Lung microvascular endothelial cell (primary cell): ENCODE data around the gene FLVCR2. TPM values are rescaled to one million over a fixed set of nuclear protein-coding genes. Genes with fewer than 3 reads are reported as not detected.

ENCODE experiments used
- DNase-seq, 2 donors: peaks; one replicate each; pipeline versions ENCODE4 v3.0.0 to v3.0.0-alpha.2; 2010; ENCODE audit warnings: low read depth in 2 of 2
- total RNA-seq: library from RNA; depleted of rRNA; stranded (reverse); fragments of >200 nt; gene quantifications from 2 replicates; pipeline ENCODE4 v1.2.1, GENCODE V29; 2014

Gene FLVCR2
- total RNA-seq, 1 donor from 2014 or later, result 0.79 TPM

DNA sequence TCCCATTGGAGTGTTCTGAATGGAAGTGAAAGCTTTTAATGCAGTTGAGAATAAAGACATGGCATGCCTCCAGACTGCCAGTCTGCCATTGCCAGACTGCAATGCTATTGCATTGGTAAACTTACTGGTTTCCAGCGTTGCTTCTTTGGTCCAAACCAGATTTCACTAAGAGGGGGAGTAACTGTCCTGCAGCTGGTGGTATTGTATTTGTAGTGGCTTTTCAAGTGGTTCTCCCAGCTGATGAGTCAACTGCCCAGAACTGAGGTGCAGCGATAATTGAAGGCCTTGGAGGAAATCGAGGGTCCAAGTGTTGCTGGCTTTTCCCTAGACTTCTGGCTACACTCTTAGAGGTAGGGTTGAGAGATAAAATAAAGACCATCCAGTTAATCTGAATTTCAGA, 50.4 kb downstream of the FLVCR2 start:
- no peak for DNase-seq

- no peak for DNase-seq
Observed at GRCh38 chr14:75630695-75631452, 52.5 kb downstream of the FLVCR2 start.

- no peak for DNase-seq
Observed at GRCh38 chr14:75631453-75631831, 53.0 kb downstream of the FLVCR2 start.

DNA sequence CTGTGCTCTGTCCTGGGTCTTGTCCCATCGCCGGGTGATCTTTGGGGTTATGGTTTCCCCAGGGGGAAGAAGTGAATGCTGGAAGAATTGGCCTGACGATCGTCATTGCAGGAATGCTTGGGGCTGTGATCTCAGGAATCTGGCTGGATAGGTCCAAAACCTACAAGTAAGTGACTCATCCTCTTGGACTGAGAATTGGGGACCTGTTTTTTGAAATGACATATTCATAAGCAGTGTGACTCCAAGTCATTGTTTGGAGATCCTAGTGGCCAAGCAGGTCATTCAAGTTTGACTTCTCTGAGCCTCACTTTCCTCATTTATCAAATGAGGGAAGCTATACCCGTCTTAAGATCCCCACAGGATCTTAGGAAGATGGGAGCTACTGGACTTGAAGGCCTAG, 56.4 kb downstream of the FLVCR2 start:
- DNase-seq, result no peak

GRCh38 chr14:75636100-75636692, 57.8 kb downstream of the FLVCR2 start:
- peak in 1 of 2 donors; percentile 28 for DNase-seq

DNA sequence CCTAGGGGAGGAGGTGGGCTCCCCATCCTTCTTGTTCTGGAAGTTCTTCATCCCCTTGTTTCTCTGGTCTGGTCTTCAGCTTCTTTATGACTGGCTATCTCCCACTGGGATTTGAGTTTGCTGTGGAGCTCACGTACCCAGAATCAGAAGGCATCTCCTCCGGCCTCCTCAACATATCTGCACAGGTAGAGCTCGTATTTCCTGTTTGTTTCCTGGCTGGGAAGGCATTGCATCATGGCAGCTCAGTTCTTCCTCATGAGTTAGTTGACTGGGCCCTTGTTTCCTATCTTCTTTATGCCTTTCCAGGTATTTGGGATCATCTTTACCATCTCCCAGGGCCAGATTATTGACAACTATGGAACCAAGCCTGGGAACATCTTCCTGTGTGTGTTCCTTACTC, 62.5 kb downstream of the FLVCR2 start:
- DNase-seq, result no peak

- DNase-seq, result peak in 1 of 2 donors; percentile 77
Observed at GRCh38 chr14:75643985-75644384, 65.6 kb downstream of the FLVCR2 start.

DNA sequence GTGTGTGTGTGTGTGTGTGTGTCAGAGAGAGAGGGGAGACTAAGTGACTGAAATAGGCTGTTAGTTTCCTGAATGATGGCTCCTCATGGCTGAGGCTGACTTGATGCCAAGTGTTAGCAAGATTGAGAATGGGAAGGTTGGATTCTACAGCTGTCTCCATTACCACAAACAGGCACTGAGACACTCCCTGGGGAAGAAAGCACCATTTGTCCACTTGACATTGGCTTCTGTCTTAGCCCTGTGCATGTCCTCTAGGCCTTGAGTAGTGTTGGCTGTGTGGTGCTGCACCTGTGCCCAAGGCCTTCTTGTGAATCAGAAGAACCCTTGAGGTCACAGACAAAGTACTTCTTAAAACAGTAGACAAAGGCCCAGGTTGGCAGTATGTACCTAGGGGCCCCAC, 66.6 kb downstream of the FLVCR2 start:
- no peak for DNase-seq

- no peak for DNase-seq
Observed at GRCh38 chr14:75646762-75647161, 68.3 kb downstream of the FLVCR2 start.

GRCh38 chr14:75647640-75648039, 69.2 kb downstream of the FLVCR2 start:
- DNase-seq, result peak in 1 of 2 donors; percentile 51

DNA sequence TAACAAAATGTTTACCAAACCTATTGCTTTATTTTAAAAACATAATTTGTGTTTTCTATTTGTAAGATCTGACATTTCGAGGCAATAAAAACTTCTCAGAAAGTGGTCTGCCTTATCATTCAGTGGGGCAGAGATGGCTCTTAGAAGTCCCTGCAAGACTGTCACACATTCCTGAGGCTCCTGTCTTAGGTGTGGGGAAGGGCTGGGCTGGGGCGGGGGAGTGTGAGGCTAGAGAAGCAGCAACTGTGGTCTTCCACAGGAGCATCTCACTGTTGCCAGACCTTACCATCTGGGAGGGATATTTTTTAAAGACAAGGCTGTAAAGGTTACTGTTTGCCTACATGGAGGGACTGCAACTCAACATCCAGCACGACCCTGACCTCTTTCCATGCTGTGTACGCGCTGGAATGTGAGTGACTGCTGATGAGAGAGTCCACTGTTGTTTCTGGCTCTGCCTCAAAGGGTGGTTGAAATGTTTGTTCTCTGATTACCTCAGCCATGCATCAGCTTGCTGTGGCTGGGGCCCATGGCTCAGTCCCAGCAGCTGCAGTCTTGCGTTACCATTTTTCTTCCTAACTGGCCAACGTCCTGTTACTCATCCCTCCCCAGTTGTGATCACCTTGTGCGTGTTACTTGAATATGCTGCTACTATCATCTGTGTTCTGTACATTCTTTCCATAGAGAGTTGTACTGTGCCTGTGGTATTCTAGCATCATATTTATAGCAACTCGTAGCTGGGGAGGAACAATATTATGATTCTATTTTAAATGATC, 69.8 kb downstream of the FLVCR2 start:
- DNase-seq, result peak; percentile 85 to 98

DNA sequence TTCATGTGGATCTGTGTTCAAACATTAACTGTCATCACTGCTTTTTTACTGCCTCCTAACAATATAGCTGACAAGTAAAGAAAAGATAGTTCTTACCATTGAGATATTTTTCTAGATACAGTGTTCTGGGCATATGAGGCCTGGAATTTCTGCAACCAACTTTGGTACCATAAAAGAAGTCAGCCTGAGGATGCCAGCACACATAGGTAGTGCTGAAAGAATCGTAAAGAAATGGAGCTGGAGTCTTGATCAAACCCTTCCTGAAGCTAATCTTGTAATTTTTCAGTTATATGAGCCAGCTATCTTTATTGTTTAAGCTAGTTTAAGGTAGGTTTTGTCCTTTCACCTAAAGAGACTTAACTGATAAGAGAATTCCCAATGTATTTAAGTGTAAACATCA, 70.9 kb downstream of the FLVCR2 start:
- DNase-seq, result no peak

DNA sequence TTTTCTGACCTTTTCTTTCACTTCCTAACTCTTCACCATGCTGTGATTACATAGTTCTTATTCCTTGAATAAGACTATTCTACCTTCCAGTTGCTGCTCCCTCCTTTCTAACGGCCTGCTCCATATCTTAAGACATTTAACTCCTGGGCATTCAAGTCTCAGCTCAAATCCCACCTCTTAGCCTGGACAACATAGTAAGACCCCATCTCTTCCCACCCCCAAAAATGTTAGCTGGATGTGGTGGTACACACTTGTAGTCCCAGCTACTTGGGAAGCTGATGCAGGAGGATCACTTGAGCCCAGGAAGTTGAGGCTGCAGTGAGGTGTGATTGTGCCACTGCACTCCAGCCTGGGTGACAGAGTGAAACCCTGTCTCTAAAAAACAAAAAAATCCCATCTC, 71.4 kb downstream of the FLVCR2 start:
- DNase-seq, result no peak

DNA sequence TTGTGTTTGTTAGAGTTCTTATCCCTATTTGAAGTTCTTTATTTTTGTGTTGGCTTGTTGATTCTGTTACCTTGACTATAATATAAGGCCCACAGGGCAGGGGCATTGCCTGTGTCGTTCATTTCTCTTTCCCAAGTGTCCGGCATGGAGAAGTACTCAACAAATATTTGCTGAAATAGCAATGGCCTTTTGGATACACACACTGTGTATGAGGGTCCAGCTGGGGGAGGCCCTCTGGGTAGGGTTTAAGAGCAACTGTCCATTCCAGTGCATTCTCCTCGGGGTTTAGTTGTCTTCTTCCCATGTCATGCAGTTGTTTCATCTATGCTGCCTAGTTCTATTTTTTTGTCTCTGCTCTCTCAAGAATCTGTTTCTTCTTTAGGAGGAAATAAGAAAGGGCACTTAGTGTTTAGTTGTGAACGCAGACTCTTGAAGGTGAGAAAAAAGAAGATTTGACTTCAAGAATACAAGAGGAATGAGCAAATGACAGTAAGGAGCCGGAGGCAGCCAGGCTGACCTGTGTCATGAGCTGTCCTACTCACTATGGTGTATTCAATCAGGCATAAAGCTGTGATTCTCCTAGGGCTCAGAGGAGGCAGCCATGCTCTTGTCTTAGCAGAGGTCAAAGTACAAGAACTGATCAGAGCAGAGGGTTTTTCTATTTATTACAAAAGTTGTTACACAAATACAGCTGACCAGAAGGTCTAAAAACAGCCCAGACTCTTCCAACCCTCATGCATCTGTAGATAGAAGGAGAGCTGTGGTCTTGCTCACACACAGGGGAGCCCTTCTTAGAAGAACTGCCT, 72.0 kb downstream of the FLVCR2 start:
- DNase-seq, result no peak

- no peak for DNase-seq
Observed at GRCh38 chr14:75653563-75653962, 75.1 kb downstream of the FLVCR2 start.

DNA sequence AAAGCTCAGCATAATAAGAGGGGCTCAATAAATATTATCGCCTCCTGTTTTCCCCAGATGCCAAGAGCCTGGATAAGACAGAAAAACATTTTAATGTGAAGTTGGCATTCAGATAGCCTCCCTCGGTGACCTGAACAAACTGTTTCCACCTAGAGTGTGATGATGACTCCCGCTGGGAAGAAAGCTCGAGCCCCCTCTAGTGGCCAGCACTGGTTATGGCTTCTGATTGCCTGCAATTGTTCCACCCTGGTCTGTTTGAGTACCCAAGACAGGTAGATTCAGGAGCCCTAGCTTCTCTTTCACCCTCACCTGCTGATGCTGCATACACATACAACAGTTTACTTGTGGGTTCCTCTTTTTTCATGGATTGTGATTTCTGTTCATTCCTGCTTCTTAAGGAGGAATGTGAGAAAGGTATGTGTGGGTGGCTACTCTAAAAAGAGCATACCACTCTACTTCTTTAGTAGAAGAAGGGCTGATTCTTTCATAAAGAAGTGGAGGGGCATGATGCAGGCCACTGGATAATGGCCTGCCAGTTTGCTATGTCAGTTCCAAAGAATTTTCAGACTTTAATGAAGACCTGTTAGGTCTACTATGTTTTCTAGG, 75.8 kb downstream of the FLVCR2 start:
- DNase-seq, result peak; percentile 69 to 82

DNA sequence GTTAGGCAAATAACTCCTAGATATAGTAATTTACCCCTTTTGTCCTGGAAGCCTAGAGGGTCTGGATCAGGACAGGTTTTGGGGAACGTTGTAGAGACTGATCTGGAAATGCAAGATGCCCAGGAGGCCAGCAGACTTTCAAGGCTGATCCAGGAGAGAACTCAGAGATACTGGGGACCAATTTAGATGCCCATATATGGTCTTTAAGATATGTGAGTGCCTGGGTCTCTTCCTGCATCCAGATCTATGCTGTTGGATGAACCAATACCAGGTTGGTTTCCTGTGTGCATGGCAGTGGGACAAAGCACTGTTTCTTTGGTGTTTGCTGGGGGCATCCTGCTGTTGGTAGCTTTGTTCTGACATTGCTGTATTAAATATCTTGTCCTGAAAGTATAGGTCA, 76.8 kb downstream of the FLVCR2 start:
- no peak for DNase-seq

DNA sequence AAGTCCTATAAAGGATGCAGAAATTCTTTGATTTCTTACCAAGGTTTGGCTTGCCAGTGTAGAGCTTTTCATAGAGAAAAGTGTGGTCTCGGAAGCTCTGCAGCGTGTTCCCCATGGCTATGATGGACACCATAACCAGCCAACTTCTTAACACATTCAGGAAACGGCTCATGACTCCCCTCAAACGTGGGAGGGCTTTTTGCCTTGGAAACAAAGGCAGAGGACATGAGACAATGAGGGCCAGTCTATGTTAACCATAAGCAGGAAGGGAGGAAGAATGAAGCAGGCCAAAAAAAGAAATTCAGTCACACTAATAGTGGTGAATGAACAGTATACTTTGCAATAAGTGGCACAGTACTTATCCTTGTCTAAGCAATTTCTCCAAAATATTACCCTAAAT, 78.9 kb downstream of the FLVCR2 start:
- peak; percentile 36 to 61 for DNase-seq

DNA sequence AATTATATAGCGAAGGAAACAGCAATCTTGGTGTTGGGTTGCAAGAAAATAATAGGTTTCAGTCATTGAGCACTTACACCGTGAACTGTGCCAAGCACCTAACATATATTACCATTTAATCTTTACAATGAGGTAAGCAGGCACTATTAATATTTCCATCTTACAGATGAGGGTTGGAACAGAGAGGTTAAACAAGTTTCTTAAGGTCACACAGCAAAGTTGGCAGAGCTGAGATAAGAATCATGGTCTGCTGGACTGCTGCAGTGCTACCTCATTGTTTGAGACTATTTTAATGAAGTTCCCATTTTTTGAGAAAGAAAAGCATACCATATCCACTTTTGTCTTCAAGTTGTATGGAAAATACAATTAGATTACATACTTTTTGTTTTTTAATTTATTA, 80.5 kb downstream of the FLVCR2 start:
- no peak for DNase-seq

GRCh38 chr14:75660238-75660629, 81.8 kb downstream of the FLVCR2 start:
- no peak for DNase-seq
